ENCODE results near the gene SMYD2.

SMYD2 gene

DNA sequence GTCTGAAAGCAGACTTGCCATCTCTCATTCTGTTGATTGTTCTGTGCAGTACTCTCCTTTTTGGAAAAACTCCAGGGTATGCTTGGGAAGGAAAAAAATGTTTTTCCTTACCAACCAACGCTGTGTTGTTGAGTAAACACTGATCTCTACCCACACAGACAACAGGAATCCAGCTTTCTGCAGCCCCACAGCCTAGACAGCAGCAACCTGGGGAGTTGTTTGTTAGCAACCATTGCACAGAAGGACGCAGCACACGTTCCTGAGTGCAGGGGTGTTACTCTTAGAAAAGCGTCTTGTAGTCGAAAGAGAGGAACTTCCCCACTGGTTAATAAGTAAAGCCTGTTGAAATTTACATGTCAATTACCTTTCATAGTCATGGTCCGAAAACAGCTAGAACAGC is 56.6 kb downstream of the SMYD2 start:
- Histone ChIP-seq H3K4me2 (ENCODE audit: insufficient read depth, low read length, poor library complexity, severe bottlenecking) (no peak overlapping the region), H2BK120ac (ENCODE audit: low read depth, low read length) (no peak overlapping the region), H3K9ac (ENCODE audit: low read depth, low read length, poor library complexity) (no peak overlapping the region), H2AFZ (ENCODE audit: low read length) (no peak overlapping the region), H3K27ac (replicated peaks; ENCODE audit: low read length) (peak overlapping the region; percentile 40), H3K4me1 (ENCODE audit: control insufficient read depth in 2 of 2, insufficient read depth in 1 of 2, low read depth in 1 of 2, low read length in 2 of 2) (peaks cover 7% of the 10 kb centered on the region in 2 donors), H4K91ac (ENCODE audit: low read depth, low read length, poor library complexity) (no peak overlapping the region), H3K36me3 (replicated peaks in 1 of 2; ENCODE audit: control insufficient read depth in 2 of 2, insufficient read depth in 2 of 2, low read length in 2 of 2) (peaks cover 0 to 10% of the 10 kb centered on the region in 2 donors), H3K14ac (ENCODE audit: low read length) (no peak overlapping the region), H3K18ac (ENCODE audit: low read length) (no peak overlapping the region), H2BK5ac (ENCODE audit: low read length) (no peak overlapping the region), H3K4me3 (ENCODE audit: low read length in 2 of 2) (no peak overlapping the region), H3K79me1 (ENCODE audit: low read depth, low read length) (no peaks in the 10 kb centered on the region), H2BK15ac (ENCODE audit: low read length) (no peak overlapping the region), H3K9me3 (replicated peaks in 1 of 2; ENCODE audit: control insufficient read depth in 2 of 2, insufficient read depth in 1 of 2, low read depth in 1 of 2, low read length in 2 of 2) (no peaks in the 10 kb centered on the region), H3K23ac (ENCODE audit: low read depth, low read length, poor library complexity) (no peak overlapping the region), H4K8ac (ENCODE audit: low read depth, low read length) (no peak overlapping the region), H2AK5ac (ENCODE audit: low read depth, low read length) (no peak overlapping the region), H2BK12ac (ENCODE audit: low read length) (no peak overlapping the region), H3K4ac (ENCODE audit: low read length) (no peak overlapping the region), H3K27me3 (ENCODE audit: control insufficient read depth in 3 of 3, insufficient read depth in 3 of 3, low read depth in 1 of 3, low read length in 3 of 3) (no peaks in the 10 kb centered on the region)
- no CpG with 5 or more reads among the region's 6 CpGs for WGBS, 2 donors (ENCODE audit: extremely low coverage in 2 of 2, insufficient read length in 2 of 2, insufficient replicate concordance in 1 of 2)
- DNase-seq (ENCODE audit: low spot score), result no peak

DNA sequence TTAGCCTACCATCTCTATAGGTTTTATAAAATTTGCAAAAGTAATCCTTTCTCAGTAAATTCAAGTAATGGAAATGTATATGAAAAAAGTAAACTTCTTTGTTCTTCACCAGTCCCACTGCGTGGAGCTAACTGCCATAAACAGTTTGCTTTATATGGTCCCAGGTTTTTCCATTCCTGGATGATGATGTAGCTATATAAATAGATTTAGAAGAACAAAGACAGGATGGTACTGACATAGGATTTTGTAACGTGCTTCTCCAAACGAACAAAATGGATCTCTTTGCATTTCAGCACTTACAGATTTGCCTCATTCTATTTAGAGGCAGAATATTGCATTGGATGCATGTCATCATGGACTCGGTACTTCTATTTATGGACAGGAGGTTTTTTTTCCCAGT is 57.3 kb downstream of the SMYD2 start:
- Histone ChIP-seq H3K4me2 (ENCODE audit: insufficient read depth, low read length, poor library complexity, severe bottlenecking) (no peak overlapping the region), H3K9ac (ENCODE audit: low read depth, low read length, poor library complexity) (no peak overlapping the region), H3K4me1 (ENCODE audit: control insufficient read depth in 2 of 2, insufficient read depth in 1 of 2, low read depth in 1 of 2, low read length in 2 of 2) (peaks cover 7% of the 10 kb centered on the region in 2 donors), H3K14ac (ENCODE audit: low read length) (no peak overlapping the region), H3K4me3 (ENCODE audit: low read length in 2 of 2) (no peak overlapping the region), H2AK5ac (ENCODE audit: low read depth, low read length) (no peak overlapping the region), H3K36me3 (replicated peaks in 1 of 2; ENCODE audit: control insufficient read depth in 2 of 2, insufficient read depth in 2 of 2, low read length in 2 of 2) (peaks cover 0 to 10% of the 10 kb centered on the region in 2 donors), H3K9me3 (replicated peaks in 1 of 2; ENCODE audit: control insufficient read depth in 2 of 2, insufficient read depth in 1 of 2, low read depth in 1 of 2, low read length in 2 of 2) (no peaks in the 10 kb centered on the region), H4K8ac (ENCODE audit: low read depth, low read length) (no peak overlapping the region), H2AFZ (ENCODE audit: low read length) (no peak overlapping the region), H3K4ac (ENCODE audit: low read length) (no peak overlapping the region), H2BK15ac (ENCODE audit: low read length) (no peak overlapping the region), H3K27ac (replicated peaks; ENCODE audit: low read length) (no peak overlapping the region), H3K23ac (ENCODE audit: low read depth, low read length, poor library complexity) (no peak overlapping the region), H3K79me1 (ENCODE audit: low read depth, low read length) (no peaks in the 10 kb centered on the region), H3K27me3 (ENCODE audit: control insufficient read depth in 3 of 3, insufficient read depth in 3 of 3, low read depth in 1 of 3, low read length in 3 of 3) (no peaks in the 10 kb centered on the region), H2BK5ac (ENCODE audit: low read length) (no peak overlapping the region), H2BK12ac (ENCODE audit: low read length) (no peak overlapping the region), H4K91ac (ENCODE audit: low read depth, low read length, poor library complexity) (no peak overlapping the region), H3K18ac (ENCODE audit: low read length) (no peak overlapping the region), H2BK120ac (ENCODE audit: low read depth, low read length) (no peak overlapping the region)
- DNase-seq (ENCODE audit: low spot score), result no peak
- no CpG with 5 or more reads among the region's 4 CpGs for WGBS, 2 donors (ENCODE audit: extremely low coverage in 2 of 2, insufficient read length in 2 of 2, insufficient replicate concordance in 1 of 2)

DNA sequence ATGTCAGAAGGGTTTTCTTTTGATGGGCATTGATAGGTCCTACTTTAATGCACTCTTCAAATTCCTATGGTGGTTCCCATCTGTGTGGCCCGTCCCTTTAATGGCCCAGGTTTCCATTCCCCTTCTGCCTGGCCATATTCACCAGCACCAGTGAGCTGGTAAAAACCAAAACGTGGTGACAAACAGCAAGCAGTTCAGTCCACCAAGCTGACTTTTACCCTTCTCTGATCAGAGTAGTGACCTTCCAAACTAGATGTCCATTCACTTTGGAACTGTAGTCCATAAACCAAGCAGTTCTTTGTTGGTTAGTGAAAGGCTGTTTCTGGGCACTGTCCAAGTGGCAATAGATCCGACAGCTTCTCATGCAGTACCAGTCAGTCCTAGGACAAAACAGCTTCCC is 60.5 kb downstream of the SMYD2 start:
- DNase-seq (ENCODE audit: low spot score), result no peak
- no CpG with 5 or more reads among the region's 3 CpGs for WGBS, 2 donors (ENCODE audit: extremely low coverage in 2 of 2, insufficient read length in 2 of 2, insufficient replicate concordance in 1 of 2)

DNA sequence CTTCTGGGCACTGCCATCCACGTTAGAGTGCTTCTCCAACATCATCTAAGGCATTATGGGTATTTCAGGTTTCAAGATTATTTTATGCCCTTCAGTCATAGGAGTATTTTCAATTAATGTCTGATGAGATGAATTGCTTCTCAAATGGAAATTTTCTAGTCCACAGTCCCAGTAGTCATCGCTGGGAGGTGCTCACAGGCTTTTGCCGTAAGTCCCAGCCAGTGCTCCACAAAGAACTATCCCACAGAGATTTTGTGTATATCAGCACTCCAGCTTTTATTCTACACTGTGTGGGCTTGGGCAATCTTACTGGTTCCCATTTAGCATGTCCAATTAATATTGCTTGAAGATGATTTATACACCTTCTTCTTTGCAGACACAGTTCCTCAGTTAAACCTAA is 61.0 kb downstream of the SMYD2 start:
- no peaks in the 10 kb centered on the region for H3K79me1 ChIP-seq (ENCODE audit: low read depth, low read length)
- H2BK15ac ChIP-seq (ENCODE audit: low read length), result no peak overlapping the region
- no peak overlapping the region for H3K4me2 ChIP-seq (ENCODE audit: insufficient read depth, low read length, poor library complexity, severe bottlenecking)
- no peaks in the 10 kb centered on the region for H3K27me3 ChIP-seq (ENCODE audit: control insufficient read depth in 3 of 3, insufficient read depth in 3 of 3, low read depth in 1 of 3, low read length in 3 of 3)
- H3K27ac ChIP-seq (replicated peaks; ENCODE audit: low read length), result no peak overlapping the region
- no peak overlapping the region for H4K91ac ChIP-seq (ENCODE audit: low read depth, low read length, poor library complexity)
- H3K4me3 ChIP-seq (ENCODE audit: low read length in 2 of 2), result no peak overlapping the region
- WGBS, 2 donors (ENCODE audit: extremely low coverage in 2 of 2, insufficient read length in 2 of 2, insufficient replicate concordance in 1 of 2), result no CpG with 5 or more reads among the region's 3 CpGs
- H3K4me1 ChIP-seq (ENCODE audit: control insufficient read depth in 2 of 2, insufficient read depth in 1 of 2, low read depth in 1 of 2, low read length in 2 of 2), result peaks cover 7% of the 10 kb centered on the region in 2 donors
- H3K36me3 ChIP-seq (replicated peaks in 1 of 2; ENCODE audit: control insufficient read depth in 2 of 2, insufficient read depth in 2 of 2, low read length in 2 of 2), result peaks cover 0 to 16% of the 10 kb centered on the region in 2 donors
- no peak overlapping the region for H3K23ac ChIP-seq (ENCODE audit: low read depth, low read length, poor library complexity)
- no peak overlapping the region for H4K8ac ChIP-seq (ENCODE audit: low read depth, low read length)
- no peak overlapping the region for H2AFZ ChIP-seq (ENCODE audit: low read length)
- H2BK120ac ChIP-seq (ENCODE audit: low read depth, low read length), result no peak overlapping the region
- DNase-seq (ENCODE audit: low spot score), result no peak
- H2AK5ac ChIP-seq (ENCODE audit: low read depth, low read length), result no peak overlapping the region
- no peak overlapping the region for H3K18ac ChIP-seq (ENCODE audit: low read length)
- H3K9me3 ChIP-seq (replicated peaks in 1 of 2; ENCODE audit: control insufficient read depth in 2 of 2, insufficient read depth in 1 of 2, low read depth in 1 of 2, low read length in 2 of 2), result peaks cover 0 to 17% of the 10 kb centered on the region in 2 donors
- H3K14ac ChIP-seq (ENCODE audit: low read length), result no peak overlapping the region
- no peak overlapping the region for H3K4ac ChIP-seq (ENCODE audit: low read length)
- no peak overlapping the region for H2BK5ac ChIP-seq (ENCODE audit: low read length)
- H3K9ac ChIP-seq (ENCODE audit: low read depth, low read length, poor library complexity), result no peak overlapping the region
- no peak overlapping the region for H2BK12ac ChIP-seq (ENCODE audit: low read length)

More for the DNA sequence above, 60.5 kb downstream of the SMYD2 start:
- Histone ChIP-seq H2BK5ac (ENCODE audit: low read length) (no peak overlapping the region), H3K4me1 (ENCODE audit: control insufficient read depth in 2 of 2, insufficient read depth in 1 of 2, low read depth in 1 of 2, low read length in 2 of 2) (peaks cover 7% of the 10 kb centered on the region in 2 donors), H2BK15ac (ENCODE audit: low read length) (no peak overlapping the region), H2BK120ac (ENCODE audit: low read depth, low read length) (no peak overlapping the region), H4K91ac (ENCODE audit: low read depth, low read length, poor library complexity) (no peak overlapping the region), H2BK12ac (ENCODE audit: low read length) (no peak overlapping the region), H3K36me3 (replicated peaks in 1 of 2; ENCODE audit: control insufficient read depth in 2 of 2, insufficient read depth in 2 of 2, low read length in 2 of 2) (peaks cover 0 to 15% of the 10 kb centered on the region in 2 donors), H3K23ac (ENCODE audit: low read depth, low read length, poor library complexity) (no peak overlapping the region), H3K18ac (ENCODE audit: low read length) (no peak overlapping the region), H3K9me3 (replicated peaks in 1 of 2; ENCODE audit: control insufficient read depth in 2 of 2, insufficient read depth in 1 of 2, low read depth in 1 of 2, low read length in 2 of 2) (peaks cover 0 to 17% of the 10 kb centered on the region in 2 donors), H3K27ac (replicated peaks; ENCODE audit: low read length) (no peak overlapping the region), H2AK5ac (ENCODE audit: low read depth, low read length) (no peak overlapping the region), H3K27me3 (ENCODE audit: control insufficient read depth in 3 of 3, insufficient read depth in 3 of 3, low read depth in 1 of 3, low read length in 3 of 3) (no peaks in the 10 kb centered on the region), H3K4me3 (ENCODE audit: low read length in 2 of 2) (no peak overlapping the region), H3K9ac (ENCODE audit: low read depth, low read length, poor library complexity) (no peak overlapping the region), H3K4me2 (ENCODE audit: insufficient read depth, low read length, poor library complexity, severe bottlenecking) (no peak overlapping the region), H2AFZ (ENCODE audit: low read length) (no peak overlapping the region), H3K14ac (ENCODE audit: low read length) (no peak overlapping the region), H4K8ac (ENCODE audit: low read depth, low read length) (no peak overlapping the region), H3K4ac (ENCODE audit: low read length) (no peak overlapping the region), H3K79me1 (ENCODE audit: low read depth, low read length) (no peaks in the 10 kb centered on the region)
